H4 (cell line): ENCODE measurements around the gene POLN. TPM values are rescaled to one million over a fixed set of nuclear protein-coding genes. Genes with fewer than 3 reads are reported as not detected.

Experiments
- DNase-seq: peaks from one replicate; pipeline ENCODE4 v3.0.0-alpha.2; 2015; ENCODE audit warnings: low spot score
- total RNA-seq: library from RNA; depleted of rRNA; stranded (reverse); fragments of >200 nt; shearing (Covaris generic); gene quantifications from 2 replicates; pipeline ENCODE4 v1.2.3, GENCODE V29; 2014

POLN gene
- total RNA-seq, 1 experiment from 2014 or later, result 1.8 TPM

- DNase-seq, result no peak
These were observed 158.7 kb downstream of the POLN start for GRCh38 chr4:2083116-2083825.

- no peak for DNase-seq
These were observed 159.3 kb downstream of the POLN start for GRCh38 chr4:2082627-2083026.

- DNase-seq, result no peak
These were observed 159.8 kb downstream of the POLN start for GRCh38 chr4:2082118-2082517.

- DNase-seq, result no peak
These were observed 160.4 kb downstream of the POLN start for GRCh38 chr4:2081540-2081939.

GRCh38 chr4:2080429-2081300, 161.3 kb downstream of the POLN start:
- DNase-seq, result no peak

GRCh38 chr4:2079926-2080325, 162.0 kb downstream of the POLN start:
- no peak for DNase-seq

- no peak for DNase-seq
These were observed 162.9 kb downstream of the POLN start for GRCh38 chr4:2079006-2079405.

GRCh38 chr4:2078584-2078983, 163.3 kb downstream of the POLN start:
- DNase-seq, result no peak

GRCh38 chr4:2077537-2078460, 164.1 kb downstream of the POLN start:
- DNase-seq, result no peak

- no peak for DNase-seq
These were observed 164.9 kb downstream of the POLN start for GRCh38 chr4:2076908-2077536.

GRCh38 chr4:2075987-2076907, 165.7 kb downstream of the POLN start:
- DNase-seq, result no peak

- no peak for DNase-seq
These were observed 166.5 kb downstream of the POLN start for GRCh38 chr4:2075171-2075986.

- no peak for DNase-seq
These were observed 167.3 kb downstream of the POLN start for GRCh38 chr4:2074588-2074987.

- DNase-seq, result no peak
These were observed 168.0 kb downstream of the POLN start for GRCh38 chr4:2073808-2074481.

- no peak for DNase-seq
These were observed 168.7 kb downstream of the POLN start for GRCh38 chr4:2072971-2073807.

- DNase-seq, result no peak
These were observed 169.7 kb downstream of the POLN start for GRCh38 chr4:2071912-2072867.
